ENCODE data around the gene DLEU7. TPM values are rescaled to one million over a fixed set of nuclear protein-coding genes. Genes with fewer than 3 reads are reported as not detected.

The DLEU7 gene
- total RNA-seq, 1 experiment from 2014 or later: not detected

- ChIA-PET POLR2A (interaction anchor here (0.7 kb wide), 1 partner anchor 736 kb away, joined by 4 read pairs; no protein-coding TSS in a partner anchor), CTCF (interaction anchor here (2.2 kb wide), 1 partner anchor 23 kb away, joined by 8 read pairs; no protein-coding TSS in a partner anchor)
- TF ChIP-seq CTCF (IDR thresholded peaks at IDR 0.05; ENCODE audit: unreplicated experiment): no peak
- BruUV-seq (replicated peaks): no TSS peak
- Mint-ChIP-seq H3K4me3 (ENCODE audit: unreplicated experiment) (no peak overlapping the region), H3K27ac (ENCODE audit: low read depth, unreplicated experiment) (no peak overlapping the region), H3K36me3 (ENCODE audit: insufficient read depth, unreplicated experiment) (no peaks in the 10 kb centered on the region), H3K4me1 (ENCODE audit: insufficient read depth, unreplicated experiment) (no peaks in the 10 kb centered on the region), H3K27me3 (ENCODE audit: insufficient read depth, unreplicated experiment) (peaks cover 12% of the 10 kb centered on the region), H3K9me3 (ENCODE audit: unreplicated experiment) (no peaks in the 10 kb centered on the region)
- intact Hi-C loops (cut with micrococcal nuclease): no loop called here
- no peak for DNase-seq (ENCODE audit: unreplicated experiment)
Observed at GRCh38 chr13:50889317-50889716, 45.8 kb upstream of the DLEU7 start.

- no peak overlapping the region for H3K27ac Mint-ChIP-seq (ENCODE audit: low read depth, unreplicated experiment)
- H3K27me3 Mint-ChIP-seq (ENCODE audit: insufficient read depth, unreplicated experiment): peaks cover 12% of the 10 kb centered on the region
- no peak for TF ChIP-seq CTCF (IDR thresholded peaks at IDR 0.05; ENCODE audit: unreplicated experiment)
- DNase-seq (ENCODE audit: unreplicated experiment): no peak
- H3K9me3 Mint-ChIP-seq (ENCODE audit: unreplicated experiment): no peaks in the 10 kb centered on the region
- intact Hi-C loops (cut with micrococcal nuclease): no loop called here
- ChIA-PET POLR2A (interaction anchor here (0.7 kb wide), 1 partner anchor 736 kb away, joined by 4 read pairs; no protein-coding TSS in a partner anchor), CTCF (interaction anchor here (2.2 kb wide), 1 partner anchor 24 kb away, joined by 8 read pairs; no protein-coding TSS in a partner anchor)
- H3K36me3 Mint-ChIP-seq (ENCODE audit: insufficient read depth, unreplicated experiment): no peaks in the 10 kb centered on the region
- no TSS peak for BruUV-seq (replicated peaks)
- H3K4me1 Mint-ChIP-seq (ENCODE audit: insufficient read depth, unreplicated experiment): no peaks in the 10 kb centered on the region
- no peak overlapping the region for H3K4me3 Mint-ChIP-seq (ENCODE audit: unreplicated experiment)
Observed at GRCh38 chr13:50888362-50888761, 44.9 kb upstream of the DLEU7 start.

GRCh38 chr13:50887151-50887550, 43.7 kb upstream of the DLEU7 start:
- Mint-ChIP-seq H3K27ac (ENCODE audit: low read depth, unreplicated experiment) (no peak overlapping the region), H3K9me3 (ENCODE audit: unreplicated experiment) (peaks cover 6% of the 10 kb centered on the region), H3K27me3 (ENCODE audit: insufficient read depth, unreplicated experiment) (peaks cover 12% of the 10 kb centered on the region), H3K4me3 (ENCODE audit: unreplicated experiment) (no peak overlapping the region), H3K4me1 (ENCODE audit: insufficient read depth, unreplicated experiment) (no peaks in the 10 kb centered on the region), H3K36me3 (ENCODE audit: insufficient read depth, unreplicated experiment) (no peaks in the 10 kb centered on the region)
- no peak for DNase-seq (ENCODE audit: unreplicated experiment)
- BruUV-seq (replicated peaks): no TSS peak
- intact Hi-C loops (cut with micrococcal nuclease): no loop called here
- ChIA-PET CTCF (no interaction called here), POLR2A (no interaction called here)
- no peak for TF ChIP-seq CTCF (IDR thresholded peaks at IDR 0.05; ENCODE audit: unreplicated experiment)

GRCh38 chr13:50884265-50884664, 40.8 kb upstream of the DLEU7 start:
- no peak for DNase-seq (ENCODE audit: unreplicated experiment)
- Mint-ChIP-seq H3K36me3 (ENCODE audit: insufficient read depth, unreplicated experiment) (no peaks in the 10 kb centered on the region), H3K27me3 (ENCODE audit: insufficient read depth, unreplicated experiment) (peaks cover 12% of the 10 kb centered on the region), H3K4me1 (ENCODE audit: insufficient read depth, unreplicated experiment) (no peaks in the 10 kb centered on the region), H3K4me3 (ENCODE audit: unreplicated experiment) (no peak overlapping the region), H3K9me3 (ENCODE audit: unreplicated experiment) (peaks cover 14% of the 10 kb centered on the region), H3K27ac (ENCODE audit: low read depth, unreplicated experiment) (no peak overlapping the region)
- intact Hi-C loops (cut with micrococcal nuclease): no loop called here
- no TSS peak for BruUV-seq (replicated peaks)
- CTCF ChIA-PET: interaction anchor here (0.6 kb wide), 1 partner anchor 14 kb away, joined by 3 read pairs; no protein-coding TSS in a partner anchor
- no peak for TF ChIP-seq CTCF (IDR thresholded peaks at IDR 0.05; ENCODE audit: unreplicated experiment)
- POLR2A ChIA-PET: interaction anchor here (0.7 to 1.2 kb wide), 3 partner anchors 23 to 220 kb away, joined by 3 read pairs; no protein-coding TSS in a partner anchor
